Measurements from ENCODE around the gene SORCS1.

SORCS1 gene

DNA sequence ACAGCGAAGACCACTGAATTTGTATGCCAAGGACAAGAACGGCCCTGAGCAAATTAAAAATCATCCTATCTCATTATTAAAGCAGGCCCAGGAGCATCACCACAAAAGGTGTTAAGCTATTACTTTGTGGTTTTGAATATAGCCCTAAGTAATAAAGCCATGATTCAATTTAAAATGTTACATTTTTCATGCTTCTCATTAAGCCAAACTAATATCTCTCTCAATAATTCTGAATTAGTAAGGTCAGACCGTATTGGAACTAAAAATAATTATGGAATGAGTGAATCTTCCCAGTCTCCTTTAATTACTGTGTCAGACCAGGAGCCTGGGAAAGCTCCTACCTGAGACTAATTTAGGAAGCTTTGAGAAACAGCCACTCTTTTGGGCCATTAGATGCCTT, 162.4 kb downstream of the SORCS1 start:
- TF ChIP-seq NFIC (IDR thresholded peaks at IDR 0.05) (no peak), CEBPB (IDR thresholded peaks at IDR 0.05) (no peak), EP300 (IDR thresholded peaks at IDR 0.05; ENCODE audit: borderline replicate concordance) (no peak), RAD21 (IDR thresholded peaks at IDR 0.05; ENCODE audit: low read depth) (no peak), TEAD4 (IDR thresholded peaks at IDR 0.05) (no peak), FOXM1 (IDR thresholded peaks at IDR 0.05; ENCODE audit: borderline replicate concordance, low read depth) (no peak), EGR1 (IDR thresholded peaks at IDR 0.05) (no peak), USF1 (IDR thresholded peaks at IDR 0.05) (no peak), REST (IDR thresholded peaks at IDR 0.05; ENCODE audit: low read depth) (no peak), YY1 (IDR thresholded peaks at IDR 0.05; ENCODE audit: low read depth) (no peak), ZBTB7A (IDR thresholded peaks at IDR 0.05; ENCODE audit: low read depth) (no peak), TCF12 (IDR thresholded peaks at IDR 0.05; ENCODE audit: low read depth) (no peak), CREB1 (IDR thresholded peaks at IDR 0.05; ENCODE audit: low read depth) (no peak), TAF1 (IDR thresholded peaks at IDR 0.05; ENCODE audit: low read depth) (no peak)
- TF ChIP-seq, protein P1, sequence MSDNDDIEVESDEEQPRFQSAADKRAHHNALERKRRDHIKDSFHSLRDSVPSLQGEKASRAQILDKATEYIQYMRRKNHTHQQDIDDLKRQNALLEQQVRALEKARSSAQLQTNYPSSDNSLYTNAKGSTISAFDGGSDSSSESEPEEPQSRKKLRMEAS (IDR thresholded peaks at IDR 0.05), result no peak

DNA sequence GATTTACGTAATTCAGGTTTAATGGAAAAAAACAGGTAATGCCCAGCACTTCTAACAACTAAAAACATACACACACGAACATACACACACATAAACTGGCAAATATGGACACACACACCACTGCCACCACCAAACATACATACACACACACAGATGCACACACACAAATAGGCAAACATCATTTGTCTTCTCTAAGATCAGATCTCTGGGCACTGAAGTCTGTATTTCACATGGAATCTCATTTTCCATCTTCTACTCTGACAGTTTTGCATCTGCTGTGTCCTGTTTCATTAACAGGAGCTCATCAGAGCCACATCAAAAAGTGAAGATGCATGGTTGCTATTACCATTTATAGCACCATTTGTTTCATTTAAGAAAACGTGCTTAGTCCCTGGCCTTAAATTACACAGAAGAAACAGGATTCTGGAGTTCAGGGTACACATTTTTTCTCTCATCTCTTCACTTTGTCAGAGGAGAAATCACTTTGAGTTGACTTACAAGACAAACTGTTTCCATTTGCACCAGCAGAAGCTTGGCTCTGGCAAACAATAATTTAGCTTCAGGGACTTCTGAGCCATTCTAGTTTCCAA, 165.3 kb downstream of the SORCS1 start:
- TF ChIP-seq TCF12 (IDR thresholded peaks at IDR 0.05; ENCODE audit: low read depth), result no peak
- TF ChIP-seq CEBPB (IDR thresholded peaks at IDR 0.05), result no peak
- TF ChIP-seq, protein P1 (IDR thresholded peaks at IDR 0.05), result no peak

DNA sequence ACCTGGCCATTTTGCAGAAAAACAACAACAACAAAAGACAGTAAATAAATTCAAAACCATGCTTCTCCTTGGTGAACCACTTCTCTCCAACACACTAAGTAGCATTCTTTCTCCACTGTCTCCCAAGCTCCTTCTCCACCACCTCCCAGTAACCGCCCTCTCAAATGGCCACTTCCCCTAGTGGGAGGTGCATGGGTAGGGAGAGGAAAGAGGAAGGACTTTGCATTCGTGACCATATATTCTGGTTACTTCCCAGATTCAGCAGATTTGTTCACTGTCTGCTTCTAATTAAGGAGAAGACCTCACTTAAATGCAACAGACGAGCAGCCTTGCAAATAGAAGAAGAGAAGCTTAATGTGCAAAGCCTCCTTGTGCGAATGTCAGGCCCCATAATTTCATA, 166.8 kb downstream of the SORCS1 start:
- no peak for TF ChIP-seq TEAD4 (IDR thresholded peaks at IDR 0.05)
- TF ChIP-seq CEBPB (IDR thresholded peaks at IDR 0.05), result no peak
- TF ChIP-seq ZBTB7A (IDR thresholded peaks at IDR 0.05; ENCODE audit: low read depth), result no peak
- TF ChIP-seq USF1 (IDR thresholded peaks at IDR 0.05), result no peak
- TF ChIP-seq TCF12 (IDR thresholded peaks at IDR 0.05; ENCODE audit: low read depth), result no peak

- TF ChIP-seq EGR1 (IDR thresholded peaks at IDR 0.05) (no peak), FOXM1 (IDR thresholded peaks at IDR 0.05; ENCODE audit: borderline replicate concordance, low read depth) (no peak), RAD21 (IDR thresholded peaks at IDR 0.05; ENCODE audit: low read depth) (no peak), CREB1 (IDR thresholded peaks at IDR 0.05; ENCODE audit: low read depth) (no peak), TEAD4 (IDR thresholded peaks at IDR 0.05) (no peak), YY1 (IDR thresholded peaks at IDR 0.05; ENCODE audit: low read depth) (no peak), TAF1 (IDR thresholded peaks at IDR 0.05; ENCODE audit: low read depth) (no peak), ZBTB7A (IDR thresholded peaks at IDR 0.05; ENCODE audit: low read depth) (no peak), CEBPB (IDR thresholded peaks at IDR 0.05) (no peak), EP300 (IDR thresholded peaks at IDR 0.05; ENCODE audit: borderline replicate concordance) (no peak), USF1 (IDR thresholded peaks at IDR 0.05) (no peak), REST (IDR thresholded peaks at IDR 0.05; ENCODE audit: low read depth) (no peak), TCF12 (IDR thresholded peaks at IDR 0.05; ENCODE audit: low read depth) (no peak), NFIC (IDR thresholded peaks at IDR 0.05) (no peak)
- TF ChIP-seq, protein P1 (IDR thresholded peaks at IDR 0.05), result no peak
These were observed 168.0 kb downstream of the SORCS1 start for GRCh38 chr10:106996510-106996909.

DNA sequence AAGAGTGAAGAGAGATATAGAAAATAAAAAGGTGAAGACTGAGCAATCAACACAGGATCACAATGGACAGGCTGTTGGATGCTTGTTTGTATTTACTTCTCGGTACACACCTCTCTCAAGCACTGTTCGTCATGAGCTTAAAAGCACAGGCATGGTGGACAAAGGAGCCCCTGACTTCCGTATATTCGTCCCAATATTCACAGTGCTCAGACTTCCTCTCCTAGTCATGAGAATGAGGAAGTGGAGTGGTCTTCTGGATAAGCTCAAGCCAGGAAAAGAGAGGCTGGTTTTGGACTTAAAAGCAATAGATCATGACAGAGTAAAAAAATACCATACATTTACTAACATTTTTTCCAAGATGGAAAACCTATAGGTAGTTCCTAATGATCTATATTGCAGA, 172.5 kb downstream of the SORCS1 start:
- TF ChIP-seq USF1 (IDR thresholded peaks at IDR 0.05), result no peak
- no peak for TF ChIP-seq EP300 (IDR thresholded peaks at IDR 0.05; ENCODE audit: borderline replicate concordance)
- no peak for TF ChIP-seq ZBTB7A (IDR thresholded peaks at IDR 0.05; ENCODE audit: low read depth)
- TF ChIP-seq, protein P1 (IDR thresholded peaks at IDR 0.05), result no peak
- no peak for TF ChIP-seq TEAD4 (IDR thresholded peaks at IDR 0.05)
- TF ChIP-seq FOXM1 (IDR thresholded peaks at IDR 0.05; ENCODE audit: borderline replicate concordance, low read depth), result no peak
- TF ChIP-seq NFIC (IDR thresholded peaks at IDR 0.05), result no peak
- no peak for TF ChIP-seq EGR1 (IDR thresholded peaks at IDR 0.05)

Measured in Ishikawa (cell line).